DMS 273 (cell line): Measurements from ENCODE around the gene IFI27L1.
A peak's percentile ranks its signal among the peaks of the same experiment; 100 is the strongest.

Source experiments
- DNase-seq: peaks from one replicate; lab custom pipeline; 2025; ENCODE audit not compliant: unreplicated experiment; lab: John Stamatoyannopoulos, UW

Gene IFI27L1

GRCh38 chr14:94077823-94078222 lies 3.3 kb upstream of the IFI27L1 start:
- no peak for DNase-seq

GRCh38 chr14:94079891-94080620 lies 1.1 kb upstream of the IFI27L1 start:
- DNase-seq, result peak; percentile 79

GRCh38 chr14:94081386-94081820 lies 293 bp downstream of the IFI27L1 start:
- DNase-seq, result peak; percentile 56

- no peak for DNase-seq
Measured at GRCh38 chr14:94087891-94088290, 6.8 kb downstream of the IFI27L1 start.

- DNase-seq, result no peak
Measured at GRCh38 chr14:94088516-94088915, 7.4 kb downstream of the IFI27L1 start.

- no peak for DNase-seq
Measured at GRCh38 chr14:94089479-94089878, 8.4 kb downstream of the IFI27L1 start.

GRCh38 chr14:94093418-94093817 lies 12.3 kb downstream of the IFI27L1 start:
- DNase-seq, result no peak

- no peak for DNase-seq
Measured at GRCh38 chr14:94097091-94097490, 16.0 kb downstream of the IFI27L1 start.

GRCh38 chr14:94098326-94098992 lies 17.3 kb downstream of the IFI27L1 start:
- no peak for DNase-seq

- DNase-seq, result no peak
Measured at GRCh38 chr14:94099006-94099405, 17.9 kb downstream of the IFI27L1 start.

GRCh38 chr14:94100847-94101246 lies 19.7 kb downstream of the IFI27L1 start:
- DNase-seq, result no peak

GRCh38 chr14:94101748-94102147 lies 20.6 kb downstream of the IFI27L1 start:
- DNase-seq, result no peak

GRCh38 chr14:94102768-94103482 lies 21.8 kb downstream of the IFI27L1 start:
- no peak for DNase-seq

- no peak for DNase-seq
Measured at GRCh38 chr14:94103554-94104150, 22.5 kb downstream of the IFI27L1 start.

GRCh38 chr14:94104731-94105130 lies 23.6 kb downstream of the IFI27L1 start:
- DNase-seq, result no peak

GRCh38 chr14:94109915-94110250 lies 28.8 kb downstream of the IFI27L1 start:
- DNase-seq, result no peak

GRCh38 chr14:94110552-94111181 lies 29.6 kb downstream of the IFI27L1 start, which contains the start of gene IFI27:
TSS of gene IFI27 (plus strand) at chr14:94110736.
- DNase-seq, result no peak

GRCh38 chr14:94111276-94112095 lies 30.4 kb downstream of the IFI27L1 start:
- DNase-seq, result no peak

GRCh38 chr14:94112513-94113063 lies 31.5 kb downstream of the IFI27L1 start:
- no peak for DNase-seq

- no peak for DNase-seq
Measured at GRCh38 chr14:94113073-94113472, 32.0 kb downstream of the IFI27L1 start.
